ENCODE data around the gene RPL14.

GRCh38 chr3:40497288-40497687 is 40.1 kb downstream of the RPL14 start:
- no peak for TF ChIP-seq CTCF (conservative IDR thresholded peaks at IDR 0.05; ENCODE audit: low read length)
- no peak for TF ChIP-seq EZH2phosphoT487 (IDR thresholded peaks at IDR 0.05; ENCODE audit: borderline replicate concordance)

All from Loucy (cell line).